22Rv1 (cell line): ENCODE measurements around the gene NT5C3B.

Experiments used
- CTCF ChIP-seq: fragments of 450-650 bp; IDR thresholded peaks from 2 replicates; pipeline ENCODE4 v1.5.1; 2017; ENCODE audit warnings: mild to moderate bottlenecking
- ZFX ChIP-seq: fragments of 450-650 bp; IDR thresholded peaks from 2 replicates; pipeline ENCODE4 v1.6.1; 2017; ENCODE audit warnings: antibody characterized with exemption, borderline replicate concordance

GRCh38 chr17:41821776-41822175 is 14.3 kb downstream of the NT5C3B start:
- TF ChIP-seq CTCF (no peak), ZFX (no peak)
